DMS153 (cell line): ENCODE measurements around the gene SERPINE3.

Experiments used
- DNase-seq: peaks from one replicate; lab custom pipeline; 2025; lab: John Stamatoyannopoulos, UW

Gene SERPINE3

DNA sequence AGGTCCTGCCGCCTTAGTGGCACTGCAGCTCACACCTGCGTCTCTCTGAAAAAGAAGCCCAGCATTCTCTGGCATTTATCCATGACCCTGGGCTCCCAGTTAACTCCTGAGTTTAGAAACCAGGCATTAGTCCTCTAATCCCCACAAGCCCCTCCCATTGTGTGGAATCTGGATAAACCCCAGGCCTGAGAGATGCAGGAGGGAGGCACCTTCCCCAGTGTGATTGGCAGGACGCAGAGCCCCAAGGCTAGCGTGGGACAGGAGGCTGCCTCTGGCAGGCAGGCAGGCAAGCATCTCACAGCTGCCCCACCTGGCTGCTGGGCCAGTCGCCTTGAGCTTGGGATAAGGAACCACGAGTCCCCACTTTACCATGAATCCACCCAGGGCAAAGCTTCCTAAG is 11.0 kb upstream of the SERPINE3 start:
- no peak for DNase-seq

DNA sequence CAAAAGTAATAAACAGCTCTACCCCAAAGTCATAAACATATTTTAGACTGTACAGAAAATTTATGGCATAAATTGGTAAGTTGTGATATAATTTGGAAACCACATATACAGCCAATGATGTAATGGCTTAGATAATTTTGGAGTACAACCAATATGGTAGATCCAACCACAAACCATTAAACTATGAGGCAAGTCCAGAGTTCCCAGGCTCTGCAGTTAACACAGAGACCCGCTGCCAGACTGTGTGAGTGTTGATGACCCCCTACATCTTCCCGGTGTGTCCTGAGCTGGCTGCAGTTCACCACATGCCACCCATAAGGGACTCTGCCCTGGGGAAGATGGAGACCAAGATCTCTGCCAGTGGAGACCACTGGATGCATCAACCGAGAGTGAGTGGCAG is 9.9 kb upstream of the SERPINE3 start:
- no peak for DNase-seq

DNA sequence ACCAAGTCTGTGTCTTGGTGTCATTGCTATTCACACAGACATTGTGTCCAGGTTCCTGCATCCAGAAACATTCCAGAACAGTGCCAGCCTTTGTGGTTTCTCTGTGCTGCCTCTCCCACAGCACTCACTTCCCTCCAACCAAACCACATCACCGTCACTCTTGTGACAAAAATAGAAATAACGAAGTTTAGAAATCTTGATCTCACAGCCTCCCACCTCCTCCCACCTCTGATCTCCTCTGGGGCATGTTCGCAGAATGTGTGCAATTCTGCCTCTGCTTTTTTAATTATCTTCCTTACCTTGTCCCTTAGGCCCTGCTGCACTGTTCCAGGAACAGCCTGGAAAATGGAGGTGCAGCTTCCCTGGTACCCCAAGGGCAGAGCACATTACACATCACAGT is 8.7 kb upstream of the SERPINE3 start:
- no peak for DNase-seq

DNA sequence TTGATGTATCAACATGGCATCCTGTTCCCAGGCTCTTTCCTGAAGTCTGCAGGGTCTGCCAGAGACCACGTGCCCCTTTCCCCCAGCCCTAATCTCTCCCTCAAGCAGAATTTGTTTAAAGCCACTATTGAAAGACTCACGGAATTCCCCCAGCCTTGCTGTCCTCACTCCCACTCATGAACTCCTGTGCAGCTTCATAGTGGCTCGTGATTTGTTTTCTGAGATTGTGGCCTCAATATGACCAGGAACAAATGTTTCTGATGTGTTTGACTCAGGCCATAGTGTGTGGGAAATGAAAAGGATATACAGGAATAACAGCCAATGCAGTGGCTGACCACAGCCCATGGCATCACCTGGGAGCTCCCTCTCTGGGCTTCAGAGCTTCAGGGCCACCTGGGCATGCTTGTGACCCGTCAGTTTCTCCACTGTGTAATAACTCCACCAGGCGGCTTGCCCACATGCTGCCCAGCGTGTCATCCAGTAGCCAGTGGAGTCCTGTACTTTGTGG is 8.1 kb upstream of the SERPINE3 start:
- no peak for DNase-seq

DNA sequence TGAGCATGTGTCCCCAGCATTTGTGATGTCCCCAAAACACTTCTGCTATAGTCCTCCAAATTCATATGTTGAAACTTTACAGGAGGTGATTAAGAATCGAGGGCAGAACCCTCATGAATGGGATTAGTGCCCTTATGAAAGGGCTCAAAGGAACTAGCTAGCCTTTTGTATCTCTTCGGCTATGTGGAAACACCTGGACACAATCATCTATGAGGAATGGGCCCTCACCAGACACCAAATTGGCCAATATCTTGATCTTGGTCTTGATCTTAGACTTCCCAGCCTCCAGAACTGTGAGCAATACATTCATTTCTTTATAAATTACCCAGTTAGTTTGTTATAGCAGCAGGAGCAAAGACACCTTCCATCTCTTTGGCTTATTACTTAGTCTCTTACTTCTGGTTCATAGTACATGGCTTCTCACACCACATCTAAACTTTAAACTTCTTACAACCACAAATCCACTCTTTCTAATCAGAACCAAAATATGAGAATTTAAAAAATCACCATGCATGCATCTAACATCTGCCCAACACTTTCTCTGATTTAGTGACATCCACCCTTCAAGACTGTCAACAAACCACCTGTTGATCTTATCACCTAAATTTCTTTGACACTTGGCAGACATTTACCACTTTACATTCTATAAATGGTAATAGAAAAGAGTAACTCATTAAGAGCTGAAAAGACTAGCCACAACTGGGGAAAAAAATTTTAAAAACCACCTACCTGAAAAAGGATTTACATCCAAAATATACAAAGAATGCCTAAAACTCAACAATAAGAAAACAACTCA is 6.7 kb upstream of the SERPINE3 start:
- DNase-seq: no peak

DNA sequence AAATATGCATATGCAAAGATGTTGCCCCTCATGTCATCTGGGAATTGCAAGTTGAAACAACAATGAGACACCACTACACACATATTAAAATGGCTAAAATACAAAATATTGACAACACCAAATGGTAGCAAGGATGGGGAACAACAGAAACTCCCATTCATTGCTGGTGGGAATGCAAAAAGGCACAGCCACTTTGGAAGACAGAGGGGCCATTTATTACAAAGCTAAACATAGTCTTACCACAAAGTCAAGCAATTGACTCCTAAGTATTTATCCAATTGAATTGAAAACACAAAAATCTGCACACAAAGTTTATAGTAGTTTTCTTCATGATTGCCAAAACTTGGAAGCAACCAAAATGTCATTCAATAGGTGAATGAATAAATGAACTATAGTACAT is 6.1 kb upstream of the SERPINE3 start:
- no peak for DNase-seq

DNA sequence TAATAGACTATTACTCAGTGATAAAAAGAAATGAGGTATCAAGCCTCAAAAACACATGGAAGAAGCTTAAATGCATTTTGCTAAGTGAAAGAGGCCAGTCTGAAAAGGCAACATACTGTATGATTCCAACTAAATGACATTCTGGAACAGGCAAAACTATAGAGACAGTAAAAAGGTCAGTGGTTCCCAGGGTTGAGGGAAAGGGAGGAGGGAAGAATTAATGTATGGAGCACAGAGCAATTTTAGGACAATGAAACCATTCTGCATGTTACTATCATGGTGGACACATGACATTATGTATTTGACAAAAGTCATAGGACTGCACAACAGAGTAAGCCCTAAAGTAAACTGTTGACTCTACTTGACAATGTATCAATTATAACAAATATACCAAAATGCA is 5.7 kb upstream of the SERPINE3 start:
- DNase-seq: no peak

DNA sequence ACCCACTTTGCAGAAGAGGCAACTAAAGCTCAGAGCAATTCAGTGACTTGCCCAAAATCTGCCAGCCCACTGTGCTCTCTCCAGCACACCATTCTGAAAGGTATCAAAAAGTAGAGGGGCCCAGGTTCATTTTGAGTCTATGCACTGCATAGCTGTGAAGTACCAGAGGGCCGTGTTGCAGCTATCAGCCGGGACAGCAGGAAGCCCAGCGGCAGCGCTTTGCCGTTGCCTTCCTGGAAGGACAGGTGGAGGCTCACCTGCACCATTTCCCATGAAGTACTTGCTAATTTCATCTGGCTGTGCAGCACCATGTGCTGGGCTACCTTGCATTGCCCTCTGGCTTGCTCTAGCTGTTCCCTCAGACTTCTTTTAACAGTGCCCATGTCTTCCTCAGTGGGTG is 2.7 kb upstream of the SERPINE3 start:
- no peak for DNase-seq

DNA sequence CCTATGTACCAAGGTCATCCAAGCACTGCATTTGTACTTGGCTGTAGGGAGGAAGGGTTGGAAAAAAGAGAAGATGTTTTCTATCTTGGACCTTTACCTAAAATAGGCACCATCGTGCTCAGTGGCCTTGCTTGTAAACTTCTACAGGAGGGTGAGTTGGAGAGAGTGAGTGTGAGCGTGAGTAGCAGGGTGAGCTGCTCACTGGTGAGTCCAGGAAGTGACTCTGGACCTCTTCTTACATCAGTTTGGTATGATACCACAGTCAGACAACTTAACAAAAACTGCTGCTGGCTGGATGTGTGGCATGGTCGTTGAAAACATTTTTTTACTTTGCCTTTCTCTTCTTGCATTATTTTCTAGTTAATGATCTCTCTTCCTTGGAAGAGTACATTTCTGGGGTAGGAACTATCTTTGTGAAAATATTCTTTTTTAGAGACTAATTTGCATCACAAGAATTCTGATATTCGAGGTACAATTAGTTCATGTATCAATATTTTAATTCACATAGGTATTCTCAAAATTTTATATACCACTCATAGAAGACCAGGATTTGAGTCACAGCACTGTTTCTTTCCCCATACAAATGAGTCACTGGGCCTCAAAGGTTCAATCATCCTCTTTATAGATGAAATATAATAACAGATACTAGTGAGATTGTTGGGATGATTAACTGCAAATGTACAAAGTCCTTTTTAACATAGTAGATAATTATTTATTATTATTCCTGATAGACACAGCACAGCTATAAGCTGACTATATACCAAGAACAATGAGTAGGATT is 651 bp downstream of the SERPINE3 start:
- no peak for DNase-seq

DNA sequence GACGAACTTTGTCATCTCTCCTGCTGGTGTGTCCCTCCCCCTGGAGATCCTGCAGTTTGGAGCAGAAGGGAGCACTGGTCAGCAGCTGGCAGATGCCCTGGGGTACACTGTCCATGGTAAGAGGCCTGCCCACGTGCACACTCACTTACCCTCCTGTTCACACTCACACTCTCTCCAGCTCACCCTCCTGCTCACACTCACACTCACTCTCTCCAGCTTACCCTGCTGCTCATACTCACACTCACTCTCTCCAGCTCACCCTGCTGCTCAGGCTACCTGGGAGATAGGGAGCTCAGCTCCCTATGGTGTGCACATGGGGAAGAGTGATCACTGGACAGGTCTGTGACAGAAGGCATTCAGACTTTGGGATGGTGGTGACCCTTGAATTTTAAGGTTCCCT is 1.7 kb downstream of the SERPINE3 start:
- no peak for DNase-seq

DNA sequence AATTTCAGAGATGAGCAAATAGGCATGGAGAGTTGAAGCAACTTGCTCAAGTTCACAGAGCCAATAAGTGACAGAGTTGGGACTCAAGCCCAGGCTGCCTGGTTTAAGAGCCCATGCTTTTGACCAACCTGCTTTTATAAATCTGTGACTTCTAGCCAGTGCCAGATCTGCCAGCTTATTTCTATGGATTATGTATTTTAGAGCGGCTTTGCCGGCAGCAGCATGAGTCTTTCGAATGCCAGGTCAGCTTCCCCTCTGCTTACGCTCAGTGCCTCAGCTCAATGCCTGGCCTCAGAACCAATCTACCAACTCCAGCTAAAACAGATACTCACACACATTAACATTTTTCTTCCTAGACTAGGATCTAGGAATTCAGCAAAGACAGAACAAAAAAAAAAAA is 2.3 kb downstream of the SERPINE3 start:
- DNase-seq: no peak

DNA sequence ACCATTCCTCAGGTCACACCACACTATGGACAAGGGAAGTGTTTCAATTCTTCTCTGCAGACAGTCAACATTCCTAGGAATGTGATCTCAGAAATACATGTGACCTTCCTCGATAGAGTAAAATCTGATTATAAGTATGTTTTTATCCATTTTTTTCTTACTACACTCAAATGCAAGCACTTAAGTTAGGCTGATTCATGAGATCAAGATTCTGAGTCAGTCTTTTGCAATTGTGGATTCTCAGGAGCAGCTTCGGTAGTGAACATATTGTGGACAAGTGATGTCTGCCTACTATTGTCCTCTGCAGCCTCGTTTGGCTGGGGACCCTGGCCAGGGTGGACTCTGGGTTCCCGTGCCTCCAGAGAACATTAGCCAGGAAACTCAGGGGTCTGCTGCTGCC is 3.2 kb downstream of the SERPINE3 start:
- no peak for DNase-seq

DNA sequence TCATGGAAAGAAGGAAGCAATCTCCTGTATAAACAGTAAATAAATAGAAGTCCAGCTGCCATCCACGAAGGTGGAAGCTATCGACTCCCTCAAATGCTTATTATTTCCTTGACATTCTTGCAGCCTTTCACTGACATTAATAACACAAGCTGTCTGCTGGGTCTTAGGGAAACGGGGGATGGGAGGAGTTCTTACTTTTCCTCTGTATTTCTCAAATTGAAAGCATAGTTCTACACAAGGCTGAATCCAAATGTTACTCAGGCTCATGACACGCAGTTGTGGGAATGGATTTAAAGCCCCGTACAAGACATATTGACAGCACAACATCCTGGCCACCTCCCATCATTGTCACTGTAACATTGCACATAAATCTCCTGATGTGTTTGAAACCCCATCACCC is 4.0 kb downstream of the SERPINE3 start:
- no peak for DNase-seq

DNA sequence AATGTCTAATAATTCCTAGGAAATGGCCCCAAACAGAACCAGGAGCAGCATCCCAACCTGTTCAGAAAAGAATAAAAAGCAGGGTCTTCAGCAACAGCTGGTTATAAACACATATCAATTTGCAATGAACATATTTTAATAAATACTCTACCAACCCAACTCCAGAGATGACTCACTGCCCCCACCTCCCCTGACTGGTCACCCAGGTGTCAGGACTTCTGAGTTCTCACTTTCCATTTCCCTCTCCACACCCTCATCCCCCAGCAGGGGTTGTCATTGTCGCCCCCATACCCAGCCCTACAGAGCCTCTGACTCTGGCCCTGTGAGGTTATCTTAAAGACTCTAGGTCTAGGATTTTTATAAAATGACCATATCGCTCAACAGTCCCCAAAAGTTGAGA is 6.9 kb downstream of the SERPINE3 start:
- no peak for DNase-seq

DNA sequence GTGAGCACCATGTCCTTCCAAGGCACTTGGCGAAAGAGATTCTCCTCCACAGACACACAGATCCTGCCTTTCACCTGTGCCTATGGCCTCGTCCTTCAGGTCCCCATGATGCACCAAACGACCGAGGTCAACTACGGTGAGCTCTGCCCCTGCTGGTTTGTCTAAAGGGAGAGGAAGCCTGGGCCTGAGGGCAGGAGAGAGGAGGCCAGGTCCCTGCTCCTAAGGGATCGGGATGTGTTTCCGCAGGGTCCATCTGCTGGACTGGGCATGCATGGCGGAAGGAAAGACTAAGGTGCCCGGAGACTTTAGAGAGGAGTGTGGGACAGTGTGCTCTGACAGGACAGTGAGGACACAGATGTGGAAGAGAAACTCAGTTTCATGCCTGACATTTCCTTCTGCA is 7.6 kb downstream of the SERPINE3 start:
- no peak for DNase-seq

DNA sequence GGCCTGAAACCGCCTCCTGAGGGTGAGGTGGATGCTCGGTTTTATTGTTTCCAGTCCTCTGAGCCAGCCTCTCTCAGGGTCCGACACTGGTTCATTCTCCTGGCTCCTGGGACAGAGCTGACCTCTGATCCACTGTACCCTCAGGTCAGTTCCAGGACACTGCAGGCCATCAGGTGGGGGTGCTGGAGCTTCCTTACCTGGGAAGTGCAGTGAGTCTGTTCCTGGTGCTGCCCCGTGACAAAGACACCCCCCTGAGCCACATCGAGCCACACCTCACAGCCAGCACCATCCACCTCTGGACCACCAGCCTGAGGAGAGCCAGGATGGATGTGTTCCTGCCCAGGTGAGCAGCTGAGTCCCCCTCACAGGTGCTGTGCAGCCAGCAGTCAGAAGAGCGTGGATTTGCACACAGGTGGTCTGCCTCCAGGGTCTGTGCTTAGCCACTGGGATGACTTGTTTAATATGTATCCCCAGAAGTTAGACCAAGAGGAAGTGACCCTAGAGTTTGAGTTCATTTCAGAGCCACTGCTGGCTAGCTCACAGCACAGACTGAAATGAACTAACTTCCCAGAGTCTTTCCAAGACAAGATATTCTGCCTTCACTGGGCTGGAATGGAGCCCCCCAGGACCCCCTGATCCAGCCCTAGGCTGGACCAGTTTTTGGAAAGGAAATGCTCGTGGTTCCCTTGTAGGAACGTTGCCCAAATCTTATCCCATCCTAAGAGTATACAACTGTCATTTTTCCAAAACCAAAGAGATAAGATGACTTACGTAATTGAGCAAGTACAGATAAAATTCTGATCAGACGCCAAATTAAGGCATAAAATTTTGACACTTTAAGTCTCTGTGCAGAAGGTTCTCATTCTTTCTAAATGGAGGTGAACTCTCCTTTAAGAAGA is 8.8 kb downstream of the SERPINE3 start:
- DNase-seq: no peak

DNA sequence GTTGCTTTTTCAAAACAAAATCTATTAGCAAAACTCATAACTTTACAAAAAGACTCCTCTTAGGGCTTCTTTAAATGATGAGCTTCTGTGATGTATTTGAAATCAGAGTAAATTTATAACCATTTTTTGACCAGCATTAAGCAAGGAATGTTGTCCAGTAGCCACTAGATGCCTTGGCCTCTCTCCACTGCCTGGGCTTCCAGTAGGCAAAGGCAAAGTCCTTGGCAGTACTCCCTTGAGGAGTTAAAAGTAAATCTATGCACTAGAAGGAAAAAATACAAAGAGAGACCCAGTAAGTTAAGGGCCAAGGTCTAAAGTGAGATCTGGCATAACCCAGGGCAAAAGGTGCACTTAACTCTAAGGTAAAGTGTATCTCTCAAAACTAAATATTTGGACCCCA is 9.5 kb downstream of the SERPINE3 start:
- no peak for DNase-seq

DNA sequence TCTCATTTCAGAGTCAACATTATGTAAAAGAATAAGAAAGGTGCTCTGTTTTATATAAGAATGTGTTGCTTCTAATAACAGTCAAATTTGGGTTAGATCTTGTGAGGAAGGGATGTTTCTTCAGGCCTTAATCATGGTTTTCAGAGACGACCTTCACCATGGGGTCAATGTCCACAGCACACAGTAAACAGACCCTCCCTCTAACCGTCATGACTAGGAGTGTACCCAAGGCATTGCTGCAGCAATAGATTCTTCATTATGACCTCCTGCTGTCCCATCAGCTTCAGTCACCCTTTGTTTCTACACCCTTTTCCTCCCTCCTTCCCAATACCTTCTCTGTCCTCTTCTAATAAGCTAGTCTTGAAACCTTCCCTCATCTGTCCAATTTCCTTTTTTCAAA is 15.7 kb downstream of the SERPINE3 start:
- DNase-seq: no peak

DNA sequence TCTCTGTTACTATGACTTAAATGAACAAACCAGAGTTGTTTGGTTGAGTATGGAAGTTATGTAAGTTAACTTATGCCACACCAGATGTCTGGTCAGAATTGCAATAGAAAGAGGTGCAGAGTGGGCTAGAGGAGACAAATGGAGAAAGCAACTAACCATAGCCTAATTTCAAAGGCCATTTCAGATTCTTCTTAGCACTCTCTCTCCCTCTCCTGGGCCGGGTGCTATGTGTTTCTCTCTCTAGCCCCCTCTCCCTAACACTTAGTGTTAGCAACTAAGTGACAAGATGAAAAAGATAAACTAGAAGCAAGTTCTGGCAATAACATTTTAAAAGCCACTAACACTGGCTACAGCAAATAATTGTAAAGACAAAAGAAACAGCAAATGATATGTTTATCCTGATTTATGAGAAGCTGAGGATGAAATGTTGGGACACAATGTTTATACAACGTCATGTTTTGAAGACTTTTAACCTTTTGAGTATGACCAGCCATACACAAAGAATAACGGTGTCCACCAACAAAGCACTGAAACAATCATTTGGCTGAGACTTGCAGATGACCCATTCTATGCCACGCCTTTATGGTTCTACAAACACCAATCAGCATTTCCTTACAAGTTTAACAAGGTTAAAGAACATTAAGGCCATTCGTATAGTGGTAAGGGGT is 18.6 kb downstream of the SERPINE3 start:
- DNase-seq: no peak

DNA sequence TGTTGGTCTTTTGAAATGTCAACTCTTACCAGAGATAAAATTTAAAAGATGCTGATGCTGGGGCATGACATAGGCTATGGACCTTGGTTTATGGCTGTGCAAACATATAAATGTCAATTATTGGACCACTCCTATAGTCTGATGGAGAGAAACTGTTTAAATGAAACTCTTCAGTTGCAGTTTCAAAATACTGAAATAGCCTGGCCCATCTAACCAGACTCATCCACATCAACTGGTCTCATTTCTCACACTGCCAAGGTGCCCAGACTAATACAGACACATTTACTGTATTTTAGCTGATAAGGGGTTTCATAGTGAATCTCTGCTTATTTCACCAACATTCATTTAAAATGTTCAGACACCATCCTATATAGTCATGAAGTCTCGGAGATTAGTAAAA is 19.9 kb downstream of the SERPINE3 start:
- no peak for DNase-seq

DNA sequence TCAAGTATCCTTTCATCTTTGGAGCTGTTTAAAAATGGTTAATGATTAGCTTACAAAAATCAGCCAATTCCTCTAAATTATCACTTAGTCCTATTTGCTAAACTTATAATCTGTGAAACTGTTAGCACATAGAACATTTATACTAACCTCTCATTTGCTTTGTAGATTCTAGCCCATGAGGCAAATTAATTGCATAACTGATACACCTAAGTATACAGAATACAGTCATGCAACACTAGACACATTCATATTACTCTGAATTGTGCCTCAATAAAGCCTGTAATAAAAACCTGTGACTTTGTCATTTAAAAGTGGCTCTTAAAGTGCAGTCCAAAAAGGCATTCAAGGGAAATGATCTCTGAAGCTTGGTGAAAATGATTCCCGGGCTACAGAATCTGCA is 21.0 kb downstream of the SERPINE3 start:
- DNase-seq: no peak

DNA sequence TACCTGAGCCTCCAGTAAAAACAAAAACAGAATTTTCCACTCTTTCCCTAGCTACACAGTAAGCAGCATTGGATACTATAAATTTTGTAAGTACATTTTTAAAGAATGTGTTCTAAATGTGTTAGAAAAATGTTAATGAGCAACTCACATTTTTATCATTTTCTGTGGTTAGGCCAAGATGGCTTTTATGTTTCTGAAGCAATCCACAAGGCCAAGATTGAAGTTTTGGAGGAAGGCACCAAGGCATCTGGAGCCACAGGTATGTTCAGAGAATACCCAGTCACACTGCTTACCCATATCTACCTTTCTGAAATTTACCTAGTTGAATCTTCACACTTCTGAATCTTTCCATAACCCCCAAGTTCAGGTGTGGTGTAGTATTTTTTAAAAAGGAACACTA is 21.6 kb downstream of the SERPINE3 start:
- no peak for DNase-seq
